HG02759 (cell line): ENCODE data around the gene SPATA12.

Experiments
- ATAC-seq: cut with Tn5 transposase; IDR thresholded peaks from one replicate; pipeline ENCODE4 v1.9.1; 2021; ENCODE audit warnings: mild to moderate bottlenecking, moderate library complexity; ENCODE audit not compliant: unreplicated experiment

Gene SPATA12

DNA sequence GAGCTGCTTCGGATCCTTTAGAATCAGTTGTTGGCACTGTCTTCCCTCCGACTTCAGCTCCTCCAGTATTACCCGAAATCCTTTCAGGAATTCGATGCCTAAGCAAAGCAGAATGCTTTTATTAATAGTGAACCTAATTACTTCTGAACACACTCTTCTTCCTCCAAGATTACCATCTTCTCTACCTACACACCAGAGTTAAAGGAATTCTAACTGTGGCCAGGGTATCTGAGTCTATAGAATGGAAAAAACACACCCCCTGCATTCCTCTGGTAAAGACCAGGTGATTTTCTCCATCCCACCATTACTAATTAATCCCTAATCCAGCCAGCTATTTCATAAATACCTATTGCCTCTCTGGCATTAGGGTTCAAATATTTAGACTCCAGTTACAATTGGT lies 49.8 kb downstream of the SPATA12 start:
- no peak for ATAC-seq

- no peak for ATAC-seq
Observed at GRCh38 chr3:57110798-57111197, 50.3 kb downstream of the SPATA12 start.

- no peak for ATAC-seq
Observed at GRCh38 chr3:57112206-57112605, 51.7 kb downstream of the SPATA12 start.

DNA sequence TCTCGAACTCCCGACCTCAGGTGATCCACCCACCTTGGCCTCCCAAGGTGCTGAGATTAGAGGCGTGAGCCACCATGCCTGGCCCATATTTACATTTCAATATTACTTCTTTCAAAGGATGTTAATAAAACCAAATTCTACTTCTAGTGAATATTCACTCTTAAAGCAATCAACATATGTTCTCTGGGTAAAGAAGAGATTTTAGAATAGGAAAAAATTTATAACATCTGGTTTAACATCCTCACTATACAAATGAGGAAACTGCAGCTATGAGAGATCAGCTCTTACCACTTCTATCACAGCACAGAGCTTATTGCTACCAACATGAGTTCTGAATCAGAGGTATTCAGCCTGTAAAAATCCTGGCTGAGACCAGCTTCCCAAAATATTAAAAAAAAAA lies 56.0 kb downstream of the SPATA12 start:
- ATAC-seq: no peak

- ATAC-seq: no peak
Observed at GRCh38 chr3:57118254-57118653, 57.8 kb downstream of the SPATA12 start.

DNA sequence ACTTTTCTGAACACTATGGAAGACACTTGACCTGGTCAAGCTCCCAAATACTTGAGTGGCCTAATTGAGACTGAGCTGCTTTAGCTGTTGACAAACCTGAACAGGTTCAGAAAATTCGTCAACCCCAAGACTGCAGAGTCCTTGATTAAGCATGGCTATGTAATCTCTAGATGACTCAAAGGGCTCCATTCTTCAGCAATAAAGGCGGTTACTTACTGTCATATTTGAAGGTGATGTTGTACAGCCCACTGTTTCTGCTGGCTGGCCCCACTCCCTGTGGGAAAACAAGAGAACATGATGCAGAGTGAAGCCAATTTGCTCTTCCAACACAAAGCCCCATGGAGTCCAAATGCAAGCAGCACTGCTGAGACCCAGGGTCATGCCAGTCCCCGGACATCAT lies 59.6 kb downstream of the SPATA12 start:
- no peak for ATAC-seq

DNA sequence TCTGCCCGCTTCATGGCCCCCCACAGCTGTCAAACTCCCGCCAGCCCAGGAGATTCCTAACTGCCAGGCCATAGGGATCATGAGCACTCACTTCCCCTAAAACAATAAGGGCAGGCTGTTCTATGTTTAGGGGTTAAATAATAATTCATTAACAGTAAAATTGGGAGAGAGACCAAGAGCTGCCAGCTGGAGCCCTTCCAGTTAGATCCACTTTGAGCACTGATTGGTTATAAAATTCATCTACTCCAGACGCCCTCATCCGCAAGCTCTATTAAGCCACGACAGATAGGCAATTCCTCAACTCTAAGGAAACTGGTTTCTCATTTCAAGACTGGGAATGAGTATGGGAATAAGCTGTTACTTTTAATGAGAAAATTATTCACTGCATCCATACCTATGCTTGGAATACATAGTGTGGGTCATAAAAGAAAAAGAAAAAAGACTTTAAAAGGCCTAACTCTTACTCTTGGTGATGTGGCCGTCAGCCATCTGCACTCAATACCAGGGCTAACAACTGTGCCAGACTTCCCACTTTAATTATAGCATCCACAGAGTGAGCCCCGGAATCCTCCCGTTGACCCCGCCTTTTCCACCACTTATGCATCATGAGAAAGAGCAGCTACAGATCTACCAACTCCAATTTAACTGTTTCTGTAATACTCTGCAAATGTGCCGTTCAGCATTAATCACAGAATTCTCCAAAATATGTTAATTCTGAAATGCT lies 60.1 kb downstream of the SPATA12 start:
- no peak for ATAC-seq
